ENCODE data around the gene GALNT6.

DNA sequence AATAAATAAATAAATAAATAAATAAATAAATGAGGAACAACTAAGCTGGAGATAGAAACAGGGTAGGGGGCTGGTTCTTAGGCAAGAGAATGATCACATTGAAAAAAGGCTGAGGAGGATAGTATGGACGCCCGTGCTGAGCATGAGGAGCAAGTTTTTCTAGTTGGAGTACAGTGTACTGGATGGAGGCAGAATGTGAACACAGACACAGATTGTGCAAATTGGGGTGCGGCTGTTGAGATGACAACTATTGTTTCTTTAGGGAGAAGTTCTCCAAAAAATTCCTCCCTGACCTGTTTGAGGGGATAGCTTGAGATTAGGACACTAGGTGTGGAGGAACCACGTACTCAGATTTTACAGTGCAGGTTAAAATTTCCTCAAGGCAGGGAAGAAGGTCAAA, 66.3 kb downstream of the GALNT6 start:
- TF ChIP-seq CTCF (IDR thresholded peaks at IDR 0.05; ENCODE audit: poor library complexity, severe bottlenecking) (no peak), REST (IDR thresholded peaks at IDR 0.05; ENCODE audit: borderline replicate concordance) (no peak), POLR2AphosphoS5 (IDR thresholded peaks at IDR 0.05) (no peak), RAD21 (conservative IDR thresholded peaks at IDR 0.05) (no peak), TAF1 (IDR thresholded peaks at IDR 0.05; ENCODE audit: low read depth) (no peak), SMC3 (conservative IDR thresholded peaks at IDR 0.05; ENCODE audit: poor library complexity) (no peak), EP300 (conservative IDR thresholded peaks at IDR 0.05; ENCODE audit: poor library complexity, severe bottlenecking) (no peak), EZH2 (IDR thresholded peaks at IDR 0.05; ENCODE audit: borderline replicate concordance, insufficient read depth, low read length, poor library complexity, severe bottlenecking) (no peak)
